ENCODE data around the gene RPL32. TPM values are rescaled to one million over a fixed set of nuclear protein-coding genes. Genes with fewer than 3 reads are reported as not detected.

The RPL32 gene
- total RNA-seq, 1 donor from 2014 or later = 1,626 TPM

- TF ChIP-seq CTCF (IDR thresholded peaks at IDR 0.05; ENCODE audit: unreplicated experiment) = no peak
- Mint-ChIP-seq H3K27ac (peak overlapping the region; percentile 71), H3K4me1 (ENCODE audit: low read depth) (no peaks in the 10 kb centered on the region), H3K36me3 (ENCODE audit: insufficient read depth) (peaks cover 5% of the 10 kb centered on the region), H3K27me3 (no peaks in the 10 kb centered on the region), H3K4me3 (ENCODE audit: low read depth) (no peak overlapping the region), H3K9me3 (ENCODE audit: low read depth) (no peaks in the 10 kb centered on the region)
- DNase-seq (ENCODE audit: low spot score, unreplicated experiment) = no peak
Measured at GRCh38 chr3:12829886-12830784, 11.2 kb downstream of the RPL32 start.

- no peak for DNase-seq (ENCODE audit: low spot score, unreplicated experiment)
- H3K4me3 Mint-ChIP-seq (ENCODE audit: low read depth) = no peak overlapping the region
- H3K4me1 Mint-ChIP-seq (ENCODE audit: low read depth) = no peaks in the 10 kb centered on the region
- H3K36me3 Mint-ChIP-seq (ENCODE audit: insufficient read depth) = peaks cover 3% of the 10 kb centered on the region
- no peaks in the 10 kb centered on the region for H3K9me3 Mint-ChIP-seq (ENCODE audit: low read depth)
- no peaks in the 10 kb centered on the region for H3K27me3 Mint-ChIP-seq
- H3K27ac Mint-ChIP-seq = no peak overlapping the region
- TF ChIP-seq CTCF (IDR thresholded peaks at IDR 0.05; ENCODE audit: unreplicated experiment) = no peak
Measured at GRCh38 chr3:12829404-12829803, 12.0 kb downstream of the RPL32 start.

GRCh38 chr3:12828751-12829150 lies 12.6 kb downstream of the RPL32 start:
- H3K36me3 Mint-ChIP-seq (ENCODE audit: insufficient read depth) = peaks cover 3% of the 10 kb centered on the region
- H3K27ac Mint-ChIP-seq = no peak overlapping the region
- no peaks in the 10 kb centered on the region for H3K9me3 Mint-ChIP-seq (ENCODE audit: low read depth)
- no peaks in the 10 kb centered on the region for H3K4me1 Mint-ChIP-seq (ENCODE audit: low read depth)
- no peak for DNase-seq (ENCODE audit: low spot score, unreplicated experiment)
- H3K4me3 Mint-ChIP-seq (ENCODE audit: low read depth) = no peak overlapping the region
- no peak for TF ChIP-seq CTCF (IDR thresholded peaks at IDR 0.05; ENCODE audit: unreplicated experiment)
- H3K27me3 Mint-ChIP-seq = no peaks in the 10 kb centered on the region

GRCh38 chr3:12825156-12825555 lies 16.2 kb downstream of the RPL32 start:
- Mint-ChIP-seq H3K27me3 (no peaks in the 10 kb centered on the region), H3K4me1 (ENCODE audit: low read depth) (no peaks in the 10 kb centered on the region), H3K36me3 (ENCODE audit: insufficient read depth) (peaks cover 1% of the 10 kb centered on the region), H3K9me3 (ENCODE audit: low read depth) (no peaks in the 10 kb centered on the region), H3K4me3 (ENCODE audit: low read depth) (no peak overlapping the region), H3K27ac (no peak overlapping the region)
- no peak for DNase-seq (ENCODE audit: low spot score, unreplicated experiment)
- TF ChIP-seq CTCF (IDR thresholded peaks at IDR 0.05; ENCODE audit: unreplicated experiment) = no peak

GRCh38 chr3:12824299-12824698 lies 17.1 kb downstream of the RPL32 start:
- no peak overlapping the region for H3K27ac Mint-ChIP-seq
- TF ChIP-seq CTCF (IDR thresholded peaks at IDR 0.05; ENCODE audit: unreplicated experiment) = no peak
- no peaks in the 10 kb centered on the region for H3K4me1 Mint-ChIP-seq (ENCODE audit: low read depth)
- no peak for DNase-seq (ENCODE audit: low spot score, unreplicated experiment)
- H3K27me3 Mint-ChIP-seq = no peaks in the 10 kb centered on the region
- peaks cover 1% of the 10 kb centered on the region for H3K36me3 Mint-ChIP-seq (ENCODE audit: insufficient read depth)
- H3K9me3 Mint-ChIP-seq (ENCODE audit: low read depth) = no peaks in the 10 kb centered on the region
- H3K4me3 Mint-ChIP-seq (ENCODE audit: low read depth) = no peak overlapping the region

Data from progenitor cell of endocrine pancreas (in vitro differentiated cells).